ENCODE results near the gene PLCD3. TPM values are rescaled to one million over a fixed set of nuclear protein-coding genes. Genes with fewer than 3 reads are reported as not detected.
A peak's percentile ranks its signal among the peaks of the same experiment; 100 is the strongest.

The PLCD3 gene
- total RNA-seq, 1 donor from 2014 or later = 37.0 TPM

DNA sequence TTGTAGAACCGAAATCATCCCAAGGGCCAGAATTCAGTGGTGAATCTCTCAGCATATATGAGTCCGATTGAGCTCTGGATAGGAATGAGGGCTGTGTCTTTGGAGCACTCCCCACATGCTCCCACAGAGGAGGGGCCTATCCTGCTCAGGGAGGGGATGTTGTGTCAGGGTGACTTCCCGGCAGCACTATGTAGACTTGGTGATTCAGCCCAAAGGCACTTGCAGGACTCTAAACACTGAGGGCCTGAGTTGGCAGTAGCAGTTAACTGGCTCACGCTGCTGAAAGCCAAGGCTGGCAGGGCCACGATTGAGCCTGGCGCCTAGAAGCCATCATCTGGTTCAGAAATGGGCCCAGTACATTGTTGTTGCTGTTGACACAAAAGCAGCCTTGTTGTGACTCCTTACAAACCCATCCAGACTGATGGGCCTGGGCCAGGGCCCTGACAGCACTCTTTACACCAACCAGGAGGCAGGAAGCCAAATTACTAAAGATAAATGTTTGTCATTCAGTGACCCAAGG lies 39.3 kb downstream of the PLCD3 start:
- no peaks in the 10 kb centered on the region for H3K27me3 ChIP-seq
- no peaks in the 10 kb centered on the region for H3K9me3 ChIP-seq
- peaks cover 24% of the 10 kb centered on the region for H3K4me1 ChIP-seq
- DNase-seq (peak; percentile 82), ATAC-seq (peak; percentile 96)
- H3K27ac ChIP-seq = peak overlapping the region; percentile 85
- peaks cover 86% of the 10 kb centered on the region for H3K36me3 ChIP-seq
- TF ChIP-seq, protein P1, sequence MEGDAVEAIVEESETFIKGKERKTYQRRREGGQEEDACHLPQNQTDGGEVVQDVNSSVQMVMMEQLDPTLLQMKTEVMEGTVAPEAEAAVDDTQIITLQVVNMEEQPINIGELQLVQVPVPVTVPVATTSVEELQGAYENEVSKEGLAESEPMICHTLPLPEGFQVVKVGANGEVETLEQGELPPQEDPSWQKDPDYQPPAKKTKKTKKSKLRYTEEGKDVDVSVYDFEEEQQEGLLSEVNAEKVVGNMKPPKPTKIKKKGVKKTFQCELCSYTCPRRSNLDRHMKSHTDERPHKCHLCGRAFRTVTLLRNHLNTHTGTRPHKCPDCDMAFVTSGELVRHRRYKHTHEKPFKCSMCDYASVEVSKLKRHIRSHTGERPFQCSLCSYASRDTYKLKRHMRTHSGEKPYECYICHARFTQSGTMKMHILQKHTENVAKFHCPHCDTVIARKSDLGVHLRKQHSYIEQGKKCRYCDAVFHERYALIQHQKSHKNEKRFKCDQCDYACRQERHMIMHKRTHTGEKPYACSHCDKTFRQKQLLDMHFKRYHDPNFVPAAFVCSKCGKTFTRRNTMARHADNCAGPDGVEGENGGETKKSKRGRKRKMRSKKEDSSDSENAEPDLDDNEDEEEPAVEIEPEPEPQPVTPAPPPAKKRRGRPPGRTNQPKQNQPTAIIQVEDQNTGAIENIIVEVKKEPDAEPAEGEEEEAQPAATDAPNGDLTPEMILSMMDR (IDR thresholded peaks at IDR 0.05) = no peak
- intact Hi-C loops (cut with DNase I) = no loop called here
- H3K4me3 ChIP-seq = no peak overlapping the region

DNA sequence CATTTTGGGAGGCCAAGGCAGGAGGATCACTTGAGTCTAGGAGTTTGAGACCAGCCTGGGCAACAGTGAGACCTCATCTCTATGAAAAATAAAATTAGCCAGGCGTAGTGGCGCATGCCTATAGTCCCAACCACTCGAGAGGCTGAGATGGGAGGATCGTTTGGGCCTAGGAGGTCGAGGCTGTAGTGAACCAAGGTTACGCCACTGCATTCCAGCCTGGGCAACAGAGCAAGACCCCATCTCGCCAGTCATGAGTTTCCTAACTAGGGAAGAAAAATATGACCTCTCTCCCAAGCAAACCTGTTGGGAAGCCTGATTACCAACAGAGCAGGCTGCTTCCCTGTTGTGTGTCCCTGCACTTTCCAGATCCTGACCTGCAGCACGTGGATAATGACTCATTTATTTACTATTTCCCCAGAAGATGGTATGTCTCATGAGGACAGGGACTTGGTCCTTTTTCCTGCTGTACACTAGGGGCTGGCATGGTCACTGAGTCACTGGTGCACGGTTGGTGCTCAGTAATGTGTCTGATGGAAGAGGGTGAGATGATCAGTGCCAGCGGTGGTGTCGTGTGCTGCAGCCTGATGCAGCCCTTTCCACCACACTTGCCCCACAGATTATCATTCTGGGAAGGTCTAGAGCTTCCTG lies 40.4 kb downstream of the PLCD3 start:
- no peak for ATAC-seq
- H3K4me3 ChIP-seq = no peak overlapping the region
- H3K4me1 ChIP-seq = peaks cover 24% of the 10 kb centered on the region
- no peaks in the 10 kb centered on the region for H3K9me3 ChIP-seq
- intact Hi-C loops (cut with DNase I) = no loop called here
- peak overlapping the region; percentile 85 for H3K27ac ChIP-seq
- no peaks in the 10 kb centered on the region for H3K27me3 ChIP-seq
- peaks cover 86% of the 10 kb centered on the region for H3K36me3 ChIP-seq
- DNase-seq = no peak
- TF ChIP-seq, protein P1 (IDR thresholded peaks at IDR 0.05) = no peak

DNA sequence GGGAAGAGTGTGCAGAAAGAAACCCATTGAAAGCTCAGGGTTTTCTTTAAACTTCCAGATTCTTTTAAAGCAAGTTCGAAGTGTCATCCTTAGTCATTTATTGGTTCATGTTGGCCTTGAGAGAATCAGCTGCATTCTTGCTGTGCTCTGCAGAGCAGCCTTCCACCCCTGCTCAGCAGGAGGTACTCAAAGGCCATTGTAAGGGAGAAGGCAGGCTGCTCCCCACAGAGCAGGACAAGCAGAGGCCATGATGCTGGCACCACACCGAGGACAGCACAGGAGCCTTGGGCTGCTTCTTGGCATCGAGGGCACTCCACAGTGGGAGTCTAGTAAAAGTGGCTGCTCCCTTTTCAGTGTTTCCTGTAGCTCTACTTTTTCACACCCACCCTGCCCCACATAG lies 41.6 kb downstream of the PLCD3 start:
- peaks cover 24% of the 10 kb centered on the region for H3K4me1 ChIP-seq
- intact Hi-C loops (cut with DNase I) = no loop called here
- no peak overlapping the region for H3K4me3 ChIP-seq
- H3K27me3 ChIP-seq = no peaks in the 10 kb centered on the region
- H3K27ac ChIP-seq = no peak overlapping the region
- ATAC-seq = no peak
- TF ChIP-seq, protein P1 (IDR thresholded peaks at IDR 0.05) = no peak
- no peak for DNase-seq
- peaks cover 86% of the 10 kb centered on the region for H3K36me3 ChIP-seq
- no peaks in the 10 kb centered on the region for H3K9me3 ChIP-seq

DNA sequence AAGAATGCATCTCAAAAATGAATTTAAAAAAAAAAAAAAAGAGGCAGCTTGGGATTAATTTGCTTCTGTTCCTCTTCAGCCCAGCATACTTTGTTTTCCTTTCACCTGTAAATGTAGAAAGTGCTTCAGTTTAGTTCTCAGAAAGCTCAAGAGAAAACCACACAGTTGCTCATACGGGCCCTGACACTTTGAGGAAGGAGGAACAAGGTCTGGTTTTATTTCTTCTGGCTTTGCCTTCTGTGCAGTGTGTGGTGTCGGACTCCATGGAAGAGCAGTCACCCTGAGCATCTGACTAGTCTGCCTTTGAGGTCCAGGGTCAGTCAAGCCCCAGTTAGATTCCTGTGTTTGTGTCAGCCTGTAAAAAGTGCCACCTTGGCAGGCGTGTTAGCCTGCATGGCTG lies 43.6 kb downstream of the PLCD3 start:
- intact Hi-C loops (cut with DNase I) = no loop called here
- Histone ChIP-seq H3K36me3 (peaks cover 86% of the 10 kb centered on the region), H3K27me3 (no peaks in the 10 kb centered on the region), H3K9me3 (no peaks in the 10 kb centered on the region), H3K27ac (no peak overlapping the region), H3K4me1 (peaks cover 19% of the 10 kb centered on the region), H3K4me3 (no peak overlapping the region)
- ATAC-seq (no peak), DNase-seq (no peak)
- TF ChIP-seq, protein P1 (IDR thresholded peaks at IDR 0.05) = no peak

DNA sequence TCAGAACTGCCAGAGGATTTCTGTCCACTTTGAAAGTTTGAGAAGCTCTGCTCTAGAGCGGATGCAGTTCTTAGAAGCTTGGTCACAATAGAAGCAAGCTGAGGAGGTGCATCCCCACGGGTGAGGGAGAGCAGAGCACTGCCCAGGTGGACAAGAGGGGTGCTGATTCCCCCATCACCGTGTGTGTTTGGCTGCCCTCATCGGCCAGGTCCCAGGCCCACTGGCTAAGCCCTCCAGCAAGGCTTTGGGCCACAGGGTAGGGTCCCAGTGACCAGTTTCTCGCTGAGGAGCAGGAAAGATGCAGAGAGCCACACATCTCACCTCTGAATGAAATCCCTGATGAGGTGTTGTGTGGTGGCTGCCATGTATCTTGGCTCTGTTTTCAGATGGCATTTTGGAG lies 44.3 kb downstream of the PLCD3 start:
- ATAC-seq = no peak
- TF ChIP-seq, protein P1 (IDR thresholded peaks at IDR 0.05) = no peak
- intact Hi-C loops (cut with DNase I) = no loop called here
- Histone ChIP-seq H3K9me3 (no peaks in the 10 kb centered on the region), H3K27me3 (no peaks in the 10 kb centered on the region), H3K4me3 (no peak overlapping the region), H3K27ac (no peak overlapping the region), H3K36me3 (peaks cover 90% of the 10 kb centered on the region), H3K4me1 (peaks cover 12% of the 10 kb centered on the region)
- no peak for DNase-seq
